Endothelial cell of hepatic sinusoid (primary cell): ENCODE data around the gene TRMT44.
"Not testable (repeated sequence)": the region's sequence is repeated elsewhere in the genome, so short reads cannot be mapped to it uniquely, and the experiment has no call there.

Experiments
- in situ Hi-C: cut with HindIII; loops from 2 replicates; pipeline ENCODE4 v1.10.0; 2017; ENCODE audit warnings: low sequenced_read_pairs

The TRMT44 gene

GRCh38 chr4:8406887-8407286 is 33.7 kb upstream of the TRMT44 start:
- in situ Hi-C loops = loop anchor here (5.0 kb wide), 1 partner anchor 140 kb away; the partner anchor contains the start of gene HTRA3

GRCh38 chr4:8407316-8407715 is 33.3 kb upstream of the TRMT44 start:
- in situ Hi-C loops = loop anchor here (5.0 kb wide), 1 partner anchor 140 kb away; the partner anchor contains the start of gene HTRA3

- in situ Hi-C loops = loop anchor here (5.0 kb wide), 1 partner anchor 140 kb away; the partner anchor contains the start of gene HTRA3
Measured at GRCh38 chr4:8407756-8408155, 32.8 kb upstream of the TRMT44 start.

- in situ Hi-C loops = loop anchor here (5.0 kb wide), 1 partner anchor 142 kb away; the partner anchor contains the start of gene HTRA3
Measured at GRCh38 chr4:8409264-8410065, 31.1 kb upstream of the TRMT44 start.

- in situ Hi-C loops = no loop called here
Measured at GRCh38 chr4:8410066-8410625, 30.4 kb upstream of the TRMT44 start.

GRCh38 chr4:8410641-8411271 is 29.8 kb upstream of the TRMT44 start:
- in situ Hi-C loops = no loop called here

- in situ Hi-C loops = no loop called here
Measured at GRCh38 chr4:8411351-8412180, 29.0 kb upstream of the TRMT44 start.

- in situ Hi-C loops = no loop called here
Measured at GRCh38 chr4:8412288-8412687, 28.3 kb upstream of the TRMT44 start.

GRCh38 chr4:8414377-8414776 is 26.2 kb upstream of the TRMT44 start:
- in situ Hi-C loops = no loop called here

- in situ Hi-C loops = no loop called here
Measured at GRCh38 chr4:8417071-8417614, 23.4 kb upstream of the TRMT44 start.

- in situ Hi-C loops = no loop called here
Measured at GRCh38 chr4:8419222-8420041, 21.1 kb upstream of the TRMT44 start.

GRCh38 chr4:8420151-8420550 is 20.4 kb upstream of the TRMT44 start:
- in situ Hi-C loops = not testable (repeated sequence)

- in situ Hi-C loops = no loop called here
Measured at GRCh38 chr4:8422327-8422726, 18.2 kb upstream of the TRMT44 start.

GRCh38 chr4:8422786-8423185 is 17.8 kb upstream of the TRMT44 start:
- in situ Hi-C loops = no loop called here

GRCh38 chr4:8427262-8427661 is 13.3 kb upstream of the TRMT44 start:
- in situ Hi-C loops = no loop called here

GRCh38 chr4:8427761-8428287 is 12.8 kb upstream of the TRMT44 start:
- in situ Hi-C loops = no loop called here

GRCh38 chr4:8428288-8429097 is 12.1 kb upstream of the TRMT44 start:
- in situ Hi-C loops = no loop called here

GRCh38 chr4:8431553-8431952 is 9.0 kb upstream of the TRMT44 start:
- in situ Hi-C loops = no loop called here

GRCh38 chr4:8433136-8433535 is 7.4 kb upstream of the TRMT44 start:
- in situ Hi-C loops = no loop called here
